ENCODE results near the gene COL4A2. TPM values are rescaled to one million over a fixed set of nuclear protein-coding genes. Genes with fewer than 3 reads are reported as not detected.
"Not testable (repeated sequence)": the region's sequence is repeated elsewhere in the genome, so short reads cannot be mapped to it uniquely, and the experiment has no call there.

COL4A2 gene
- polyA plus RNA-seq, 12 donors = 347 to 994 (median 444) TPM

- no peak for DNase-seq
Measured at GRCh38 chr13:110529522-110530311, 222.6 kb downstream of the COL4A2 start.

GRCh38 chr13:110531100-110531499 lies 224.0 kb downstream of the COL4A2 start:
- no peak for DNase-seq

- DNase-seq = no peak
Measured at GRCh38 chr13:110531671-110532083, 224.6 kb downstream of the COL4A2 start.

GRCh38 chr13:110532258-110532657 lies 225.2 kb downstream of the COL4A2 start:
- not testable (repeated sequence) for DNase-seq

GRCh38 chr13:110533771-110534670 lies 226.9 kb downstream of the COL4A2 start:
- no peak for DNase-seq

GRCh38 chr13:110535526-110535925 lies 228.4 kb downstream of the COL4A2 start:
- no peak for DNase-seq

GRCh38 chr13:110536006-110536693 lies 229.1 kb downstream of the COL4A2 start:
- DNase-seq = no peak

GRCh38 chr13:110538632-110539031 lies 231.5 kb downstream of the COL4A2 start:
- no peak for DNase-seq

GRCh38 chr13:110539894-110540293 lies 232.8 kb downstream of the COL4A2 start:
- no peak for DNase-seq

GRCh38 chr13:110540871-110541525 lies 233.9 kb downstream of the COL4A2 start:
- no peak for DNase-seq

GRCh38 chr13:110541526-110541920 lies 234.4 kb downstream of the COL4A2 start:
- DNase-seq = no peak

GRCh38 chr13:110542169-110542796 lies 235.2 kb downstream of the COL4A2 start:
- DNase-seq = no peak

GRCh38 chr13:110546378-110546777 lies 239.3 kb downstream of the COL4A2 start:
- no peak for DNase-seq

GRCh38 chr13:110546926-110547325 lies 239.8 kb downstream of the COL4A2 start:
- DNase-seq = no peak

GRCh38 chr13:110548891-110549794 lies 242.1 kb downstream of the COL4A2 start:
- DNase-seq = no peak

- no peak for DNase-seq
Measured at GRCh38 chr13:110549795-110550160, 242.7 kb downstream of the COL4A2 start.

- no peak for DNase-seq
Measured at GRCh38 chr13:110551284-110551683, 244.2 kb downstream of the COL4A2 start.

GRCh38 chr13:110552767-110553166 lies 245.7 kb downstream of the COL4A2 start:
- no peak for DNase-seq

GRCh38 chr13:110553417-110553816 lies 246.3 kb downstream of the COL4A2 start:
- no peak for DNase-seq

- DNase-seq = no peak
Measured at GRCh38 chr13:110554227-110554836, 247.2 kb downstream of the COL4A2 start.
